KG1 (cell line): ENCODE results near the gene NACAD.

Experiments used
- DNase-seq: peaks from one replicate; lab custom pipeline; 2025; lab: John Stamatoyannopoulos, UW

NACAD gene, protein sequence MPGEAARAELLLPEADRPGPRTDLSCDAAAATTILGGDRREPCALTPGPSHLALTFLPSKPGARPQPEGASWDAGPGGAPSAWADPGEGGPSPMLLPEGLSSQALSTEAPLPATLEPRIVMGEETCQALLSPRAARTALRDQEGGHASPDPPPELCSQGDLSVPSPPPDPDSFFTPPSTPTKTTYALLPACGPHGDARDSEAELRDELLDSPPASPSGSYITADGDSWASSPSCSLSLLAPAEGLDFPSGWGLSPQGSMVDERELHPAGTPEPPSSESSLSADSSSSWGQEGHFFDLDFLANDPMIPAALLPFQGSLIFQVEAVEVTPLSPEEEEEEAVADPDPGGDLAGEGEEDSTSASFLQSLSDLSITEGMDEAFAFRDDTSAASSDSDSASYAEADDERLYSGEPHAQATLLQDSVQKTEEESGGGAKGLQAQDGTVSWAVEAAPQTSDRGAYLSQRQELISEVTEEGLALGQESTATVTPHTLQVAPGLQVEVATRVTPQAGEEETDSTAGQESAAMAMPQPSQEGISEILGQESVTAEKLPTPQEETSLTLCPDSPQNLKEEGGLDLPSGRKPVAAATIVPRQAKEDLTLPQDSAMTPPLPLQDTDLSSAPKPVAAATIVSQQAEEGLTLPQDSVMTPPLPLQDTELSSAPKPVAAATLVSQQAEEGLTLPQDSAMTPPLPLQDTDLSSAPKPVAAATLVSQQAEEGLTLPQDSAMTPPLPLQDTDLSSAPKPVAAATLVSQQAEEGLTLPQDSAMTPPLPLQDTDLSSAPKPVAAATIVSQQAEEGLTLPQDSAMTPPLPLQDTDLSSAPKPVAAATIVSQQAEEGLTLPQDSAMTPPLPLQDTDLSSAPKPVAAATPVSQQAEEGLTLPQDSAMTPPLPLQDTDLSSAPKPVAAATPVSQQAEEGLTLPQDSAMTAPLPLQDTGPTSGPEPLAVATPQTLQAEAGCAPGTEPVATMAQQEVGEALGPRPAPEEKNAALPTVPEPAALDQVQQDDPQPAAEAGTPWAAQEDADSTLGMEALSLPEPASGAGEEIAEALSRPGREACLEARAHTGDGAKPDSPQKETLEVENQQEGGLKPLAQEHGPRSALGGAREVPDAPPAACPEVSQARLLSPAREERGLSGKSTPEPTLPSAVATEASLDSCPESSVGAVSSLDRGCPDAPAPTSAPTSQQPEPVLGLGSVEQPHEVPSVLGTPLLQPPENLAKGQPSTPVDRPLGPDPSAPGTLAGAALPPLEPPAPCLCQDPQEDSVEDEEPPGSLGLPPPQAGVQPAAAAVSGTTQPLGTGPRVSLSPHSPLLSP (N-terminal part only)

DNA sequence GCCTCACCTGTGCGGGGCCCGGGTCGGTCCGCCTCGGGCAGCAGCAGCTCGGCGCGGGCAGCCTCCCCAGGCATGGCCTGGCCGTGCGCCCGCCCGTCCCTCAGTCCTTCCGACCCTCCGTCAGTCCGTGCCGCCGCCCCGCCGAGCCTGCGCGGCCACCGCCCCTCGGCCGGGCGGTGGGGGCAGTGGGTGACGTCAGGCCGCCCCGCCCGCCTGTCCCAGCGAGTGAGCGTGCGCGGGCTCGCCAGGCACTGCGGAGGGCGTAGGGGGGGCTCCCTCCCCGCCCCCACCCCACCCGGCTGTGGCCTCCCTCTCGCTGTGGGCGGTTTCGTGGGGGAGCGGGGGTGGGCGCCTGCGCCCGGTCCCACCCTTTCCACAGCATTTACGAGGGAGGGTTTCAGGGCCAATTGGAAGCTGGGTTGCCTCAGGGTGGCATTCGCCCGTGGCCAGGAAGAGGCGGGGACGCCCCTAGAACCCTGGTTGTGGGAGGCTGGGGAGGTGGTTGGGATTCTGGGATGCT lies at the start of gene NACAD:
NACAD (minus strand) TSS at position 149 of the 520 bp plus-strand sequence; CDS start at position 74, 75 bp downstream.
- no peak for DNase-seq

DNA sequence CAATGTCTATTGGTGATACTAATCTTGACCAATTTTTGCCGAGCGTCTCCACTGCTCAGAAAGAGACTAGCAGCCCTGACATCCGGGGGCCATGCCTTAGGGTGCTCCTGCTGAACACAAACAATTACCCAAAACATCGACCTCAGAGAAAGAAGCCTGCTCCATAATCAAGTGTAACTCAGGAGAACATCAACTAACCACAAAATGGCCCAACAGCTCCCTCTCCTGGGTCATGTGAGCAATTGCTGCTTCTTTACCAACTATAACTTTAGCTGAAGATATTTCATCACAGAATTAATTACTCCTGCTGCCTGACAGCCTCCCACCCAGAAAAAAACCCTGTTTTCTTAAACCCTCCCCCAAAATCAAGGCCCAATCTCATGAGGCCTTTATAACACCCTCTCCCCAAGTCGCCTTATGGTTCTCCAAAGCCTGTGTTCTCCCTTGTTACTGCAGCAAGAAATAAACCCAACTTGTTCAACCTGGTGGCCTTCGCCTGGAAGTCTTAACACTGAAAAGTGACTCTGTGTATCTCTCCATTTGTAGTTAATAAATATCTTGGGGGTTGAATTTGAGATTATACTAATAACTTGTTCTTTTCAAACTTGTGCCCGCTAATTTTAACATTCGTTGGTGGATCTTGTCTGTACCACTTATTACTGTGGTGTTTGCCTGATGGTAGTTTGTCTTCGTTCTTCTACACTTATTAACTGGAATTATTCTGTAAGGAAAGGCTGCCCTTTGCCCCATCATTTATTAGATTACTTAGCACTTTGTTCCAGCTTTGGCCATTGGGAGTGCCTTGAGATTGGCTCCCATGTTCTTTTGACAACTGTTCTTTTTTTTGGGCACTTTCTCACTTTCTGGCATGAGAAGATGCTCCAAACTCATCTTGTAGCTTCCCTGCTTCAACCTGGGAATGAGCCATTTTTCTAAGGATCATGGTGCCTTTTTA lies 47.6 kb upstream of the NACAD start:
- peak; percentile 57 for DNase-seq

DNA sequence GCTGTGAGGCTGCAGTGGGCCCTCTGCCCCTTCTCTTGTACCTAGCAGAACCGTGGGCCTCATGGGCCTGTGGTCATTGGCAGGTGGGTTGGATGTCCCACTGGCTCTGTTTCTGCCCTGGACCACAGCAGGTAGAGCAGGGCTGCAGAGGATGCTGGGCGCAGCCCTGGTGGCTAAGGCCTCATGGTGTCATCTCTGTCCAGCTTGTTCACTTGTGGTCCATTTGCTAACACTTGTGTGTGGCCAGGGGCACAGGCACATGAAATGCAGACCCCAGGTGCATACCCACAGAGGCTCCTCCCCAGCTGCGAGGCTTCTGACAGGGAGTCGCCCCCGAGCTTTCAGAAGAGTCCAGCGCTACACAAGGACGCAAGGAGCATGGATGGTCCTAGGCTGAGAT lies 45.1 kb upstream of the NACAD start:
- no peak for DNase-seq

DNA sequence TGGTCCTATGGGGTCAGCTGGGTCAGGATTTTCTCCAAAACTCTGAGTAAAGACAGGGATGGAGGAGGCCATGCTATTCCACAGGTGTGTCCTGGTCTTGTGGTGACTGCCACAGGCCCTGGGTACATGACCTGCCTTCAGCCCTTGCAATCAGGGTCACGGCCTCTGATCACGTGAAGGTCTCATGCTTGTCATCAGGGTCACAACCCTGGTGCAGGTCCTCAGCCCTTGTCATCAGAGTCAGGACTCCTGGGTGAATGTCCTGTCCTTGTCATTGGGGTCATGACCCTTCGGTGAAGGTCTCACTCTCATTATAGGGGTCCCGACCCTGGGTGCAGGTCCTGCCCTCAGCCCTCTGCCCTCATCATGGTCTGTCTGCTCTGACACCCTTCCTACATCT lies 44.6 kb upstream of the NACAD start:
- no peak for DNase-seq

DNA sequence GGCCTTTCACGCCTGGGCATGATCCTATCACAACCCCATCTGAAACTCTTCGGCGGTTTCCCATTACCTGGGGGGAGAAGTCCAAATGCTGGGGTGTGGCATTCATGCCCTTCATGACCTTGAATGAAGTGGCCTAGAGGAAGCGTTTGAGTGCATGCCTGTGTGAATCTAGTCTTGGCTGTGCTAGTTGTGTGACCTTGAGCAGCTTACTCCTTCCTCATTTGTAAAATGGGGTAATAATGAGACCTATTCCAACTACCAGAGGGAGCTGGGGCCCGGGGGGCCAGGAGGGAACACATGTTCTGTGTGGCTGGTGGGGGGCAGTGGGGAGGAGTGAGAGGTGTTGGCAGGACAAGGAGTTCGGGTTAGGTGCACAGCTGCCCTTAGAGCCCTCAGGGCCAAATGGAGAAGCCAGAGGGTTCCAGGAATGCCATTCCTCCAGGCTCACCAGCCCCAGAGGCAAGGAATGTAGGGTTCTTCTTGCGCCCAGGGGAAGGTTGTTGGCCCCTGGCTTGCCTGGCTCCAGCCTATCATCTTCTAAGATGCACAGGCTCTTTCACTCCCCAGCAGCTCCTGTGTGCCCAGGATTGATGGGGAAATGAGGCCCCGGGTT lies 44.0 kb upstream of the NACAD start:
- no peak for DNase-seq

DNA sequence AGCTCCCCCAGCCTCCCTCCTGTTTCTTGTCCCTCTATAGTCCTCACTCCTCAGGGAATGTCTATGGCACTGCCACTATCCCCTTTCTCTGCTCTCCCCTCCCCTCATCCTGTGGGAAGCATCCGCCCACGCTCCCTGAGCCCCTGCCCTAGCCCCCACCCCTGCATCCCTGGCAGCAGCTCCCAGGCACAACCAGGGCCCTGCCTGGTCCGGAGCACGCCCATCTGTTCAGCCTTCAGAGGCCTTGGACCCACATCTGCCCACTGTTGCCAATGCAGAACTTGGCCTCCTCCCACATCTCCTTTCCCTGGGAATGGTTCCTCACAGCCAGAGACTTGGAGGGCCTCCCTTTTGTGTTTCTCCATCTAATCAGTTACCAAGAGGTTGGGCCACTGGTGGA lies 43.1 kb upstream of the NACAD start:
- DNase-seq = no peak

DNA sequence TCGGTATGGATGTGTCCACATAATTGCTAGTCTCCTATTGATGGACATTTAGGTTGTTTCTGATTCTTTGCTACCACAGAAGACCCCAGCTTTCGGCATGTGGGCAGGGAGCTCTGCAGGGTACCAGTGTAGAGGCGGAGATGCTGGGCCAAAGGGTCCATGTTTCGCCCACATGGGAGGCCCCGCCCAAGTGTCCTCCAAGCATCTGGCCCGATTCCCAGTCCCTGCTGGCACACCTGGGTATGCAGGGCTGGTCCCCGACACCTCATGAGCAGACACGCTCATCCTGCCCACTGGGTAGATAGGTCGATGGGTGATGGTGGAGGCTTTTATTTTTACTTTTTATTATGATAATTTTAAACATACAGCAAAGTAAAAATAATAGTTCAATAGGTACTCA lies 42.1 kb upstream of the NACAD start:
- no peak for DNase-seq

DNA sequence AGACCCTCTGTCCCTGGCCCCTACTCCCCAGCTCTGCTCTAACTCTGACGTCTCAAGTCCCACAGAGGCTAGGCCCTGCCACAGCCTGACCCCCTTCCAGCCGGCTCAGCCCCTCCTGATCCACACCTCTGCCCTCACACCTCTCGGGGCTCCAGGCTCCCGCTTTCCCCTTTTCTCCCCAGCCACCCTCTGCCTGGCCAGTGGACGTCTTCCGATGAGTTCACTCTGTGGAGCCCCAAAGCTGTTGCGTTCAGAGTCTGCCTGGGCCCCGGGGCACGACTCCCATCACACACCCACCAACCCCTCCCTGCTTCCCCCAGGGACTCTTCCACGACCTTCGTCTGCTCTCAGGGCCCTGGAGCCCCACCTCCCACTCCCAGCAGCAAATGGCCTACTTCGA lies 41.1 kb upstream of the NACAD start:
- no peak for DNase-seq

DNA sequence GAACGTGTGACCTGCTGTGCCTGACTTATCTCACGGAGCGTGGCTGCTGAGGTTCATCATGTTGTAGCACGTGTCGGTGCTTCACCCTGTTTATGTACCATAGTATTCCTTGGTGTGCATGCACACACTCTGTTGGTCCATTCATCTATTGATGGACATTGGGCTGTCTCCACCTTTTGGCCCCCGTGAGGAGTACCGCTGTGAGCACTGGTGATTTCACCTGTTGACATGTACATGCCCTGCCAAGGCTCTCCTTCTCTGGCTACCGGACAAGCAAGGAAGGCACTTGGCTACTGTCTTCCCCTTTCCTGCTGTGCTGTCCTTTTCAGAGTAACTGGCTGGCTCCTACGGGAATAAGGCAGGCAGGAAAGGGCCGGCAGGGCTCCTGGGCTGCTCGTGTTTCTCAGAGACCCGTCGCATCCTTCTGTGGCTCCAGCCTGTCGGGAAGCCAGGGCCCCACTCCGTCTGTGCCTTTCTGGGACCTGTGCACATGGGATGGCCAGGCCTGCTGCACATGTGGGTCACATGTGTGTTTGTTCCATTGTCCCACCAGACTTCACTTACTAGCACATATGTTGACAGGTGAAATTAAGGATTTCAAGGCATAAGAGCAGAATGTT lies 40.5 kb upstream of the NACAD start:
- DNase-seq = no peak

DNA sequence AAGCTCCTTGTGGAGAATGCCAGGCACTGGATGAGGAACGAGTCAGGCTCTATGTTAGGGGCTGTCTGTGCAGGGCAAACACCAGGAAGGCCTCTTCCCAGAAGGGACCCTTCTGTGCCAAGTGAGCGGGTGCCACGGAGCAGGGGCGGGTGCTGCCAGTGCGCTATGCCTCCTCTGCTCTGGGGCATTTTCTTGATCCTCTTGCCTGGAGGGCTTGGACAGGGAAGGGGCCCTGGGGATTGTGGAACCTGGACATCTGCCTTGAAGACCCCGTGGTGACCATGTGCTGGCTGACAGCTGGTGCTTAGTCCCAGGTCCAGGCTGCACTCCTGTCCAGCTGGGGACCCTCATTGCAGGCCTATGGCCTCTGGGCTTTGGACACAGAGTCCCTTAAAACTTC lies 38.2 kb upstream of the NACAD start:
- DNase-seq = no peak

DNA sequence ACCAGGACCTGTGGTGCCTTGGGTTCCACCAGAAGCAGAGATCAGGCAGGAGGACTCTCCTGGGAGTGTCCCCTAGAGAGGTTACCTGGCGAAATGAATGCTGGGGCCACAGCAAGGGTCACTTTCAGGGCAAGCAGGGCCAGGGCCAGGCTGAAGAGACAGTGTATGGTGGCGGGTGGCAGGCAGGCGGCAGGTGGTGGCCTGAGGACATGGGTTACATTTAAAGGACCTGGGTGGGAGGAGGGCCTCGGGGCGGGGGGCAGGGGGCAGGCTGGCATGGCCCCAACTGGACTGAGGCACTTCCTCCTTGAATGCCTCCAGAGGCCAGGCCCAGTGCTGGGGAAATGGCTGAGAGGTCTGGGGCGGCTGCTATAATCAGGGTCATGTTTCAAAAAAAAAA lies 37.4 kb upstream of the NACAD start:
- DNase-seq = no peak

DNA sequence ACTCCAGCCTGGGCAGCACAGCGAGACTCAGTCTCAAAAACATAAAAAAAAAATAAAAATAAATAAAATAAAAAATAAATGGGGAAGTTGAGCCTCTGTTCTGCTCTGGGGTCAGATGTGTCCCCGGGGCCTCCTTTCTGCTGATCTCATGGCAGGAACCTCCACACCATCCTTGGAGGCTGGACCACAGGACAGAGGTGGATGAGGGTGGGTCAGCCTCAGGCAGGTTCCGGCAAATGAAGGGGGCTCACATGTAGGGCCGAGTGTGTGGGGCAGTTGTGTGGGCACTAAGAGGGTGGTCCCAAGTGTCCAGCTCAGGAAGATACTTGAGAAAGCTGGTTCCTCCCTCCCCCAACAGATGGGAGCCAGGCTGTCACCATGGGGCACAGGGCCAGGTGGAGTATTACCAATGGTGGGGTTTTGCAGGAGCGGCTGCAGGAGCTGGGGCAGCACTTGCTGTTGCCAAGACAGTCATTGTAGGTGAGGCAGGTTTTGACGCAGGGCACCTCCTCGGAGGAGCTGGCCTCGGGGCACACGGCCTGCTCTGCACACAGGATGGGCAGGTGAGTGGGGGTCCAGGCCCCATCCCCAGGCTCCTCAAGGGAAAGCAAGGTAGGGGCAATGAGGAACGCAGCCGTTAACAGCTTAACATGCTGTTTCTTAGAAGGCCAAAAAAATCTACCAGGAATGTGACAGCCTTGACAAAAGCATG lies 36.6 kb upstream of the NACAD start:
- DNase-seq = no peak

DNA sequence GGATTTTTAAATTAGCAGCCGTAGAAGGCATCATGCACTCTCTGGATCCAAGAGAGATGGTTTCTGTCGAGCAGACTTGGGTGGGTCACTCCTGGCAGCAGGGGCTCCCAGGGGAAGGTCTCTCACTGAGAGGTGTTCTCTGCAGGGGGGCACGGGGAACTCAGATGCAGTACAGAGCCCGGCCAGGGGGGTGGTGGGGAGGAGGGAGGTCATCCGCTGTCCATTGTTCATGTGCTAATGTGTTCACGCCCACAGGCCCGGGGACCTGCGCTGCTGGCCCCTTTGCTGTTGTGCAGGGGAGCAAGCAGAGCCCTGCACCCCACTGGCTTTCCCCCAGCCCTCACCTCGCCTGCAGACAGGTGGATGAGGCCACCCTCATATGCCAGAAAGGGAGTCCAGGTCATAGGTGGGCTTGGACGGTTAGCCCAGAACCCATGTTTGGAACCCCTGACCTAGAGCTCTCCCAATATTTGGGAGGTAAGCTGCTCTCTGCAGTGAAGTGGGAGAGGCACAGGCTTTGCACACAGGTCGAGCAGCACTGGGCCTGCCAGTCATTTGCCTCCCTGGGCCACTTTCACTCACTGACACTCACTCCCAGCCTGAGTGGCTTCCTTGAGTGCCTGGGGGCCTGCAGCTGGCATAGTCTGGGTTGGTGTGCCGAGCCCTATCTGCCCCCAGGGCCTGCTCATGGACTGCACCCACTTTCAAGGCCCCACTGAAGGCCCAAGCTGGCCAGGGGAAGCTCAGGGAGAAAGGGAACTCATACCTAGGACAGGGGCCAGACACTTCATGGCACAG lies 35.3 kb upstream of the NACAD start:
- no peak for DNase-seq

DNA sequence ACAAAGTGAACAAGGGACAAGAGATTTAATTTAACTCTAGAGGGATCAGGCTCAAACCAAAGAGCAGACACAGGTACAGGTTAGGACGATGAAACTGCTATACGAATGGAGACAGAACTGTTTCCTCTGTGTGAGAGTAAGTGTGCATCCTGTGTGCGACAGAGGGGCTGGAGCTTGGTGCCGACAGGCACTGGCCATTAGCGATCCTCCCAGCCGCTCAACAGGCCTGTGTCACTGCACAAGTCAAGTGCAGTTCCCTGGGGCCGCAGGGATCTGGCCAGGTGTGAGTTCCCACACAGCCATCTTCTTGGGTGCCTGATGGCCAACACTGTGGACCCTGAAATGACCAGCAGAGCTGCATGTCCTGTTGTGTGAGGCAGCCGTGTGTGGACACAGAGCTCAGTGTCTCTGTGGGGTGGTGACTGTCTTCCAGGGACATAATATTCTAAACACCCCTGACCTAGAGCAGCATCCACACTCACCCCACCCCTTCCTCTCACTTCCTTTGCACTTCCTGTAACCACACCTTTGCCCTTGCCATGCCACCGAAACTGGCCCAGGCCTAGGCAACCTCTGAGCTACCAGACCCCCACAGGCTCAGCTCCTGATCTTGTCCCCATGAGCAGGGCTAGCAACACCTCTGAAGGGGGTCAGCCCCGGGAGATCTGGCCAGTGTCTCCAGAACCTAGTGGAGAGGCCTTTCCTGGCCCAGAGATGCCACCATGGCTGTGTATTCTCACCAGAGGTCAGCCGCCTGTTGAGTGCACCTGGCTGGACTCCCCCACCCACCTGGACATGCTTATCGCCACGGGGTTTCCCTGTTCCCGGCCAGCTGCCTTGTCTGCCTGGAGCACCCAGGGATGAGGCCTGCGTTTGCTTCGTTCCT lies 34.4 kb upstream of the NACAD start:
- DNase-seq = no peak

DNA sequence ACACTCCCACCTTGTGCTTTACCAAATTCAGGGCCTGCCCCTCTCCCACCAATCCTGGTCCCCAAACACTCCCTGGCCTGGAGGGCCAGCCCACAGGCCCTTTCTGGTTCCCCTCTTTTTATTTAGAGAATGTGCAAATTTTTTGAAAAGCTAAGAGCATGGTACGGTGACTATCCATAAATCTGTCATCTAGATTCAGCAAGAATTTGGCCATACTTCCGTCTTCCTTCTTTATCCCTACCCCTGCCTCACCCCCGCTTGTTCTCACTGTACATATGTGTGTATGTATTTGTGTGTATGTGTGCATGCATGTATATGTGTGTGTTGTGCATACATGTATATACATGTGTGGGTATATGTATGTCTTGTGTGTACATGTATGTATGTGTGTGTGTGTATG lies 30.8 kb upstream of the NACAD start:
- DNase-seq = no peak

DNA sequence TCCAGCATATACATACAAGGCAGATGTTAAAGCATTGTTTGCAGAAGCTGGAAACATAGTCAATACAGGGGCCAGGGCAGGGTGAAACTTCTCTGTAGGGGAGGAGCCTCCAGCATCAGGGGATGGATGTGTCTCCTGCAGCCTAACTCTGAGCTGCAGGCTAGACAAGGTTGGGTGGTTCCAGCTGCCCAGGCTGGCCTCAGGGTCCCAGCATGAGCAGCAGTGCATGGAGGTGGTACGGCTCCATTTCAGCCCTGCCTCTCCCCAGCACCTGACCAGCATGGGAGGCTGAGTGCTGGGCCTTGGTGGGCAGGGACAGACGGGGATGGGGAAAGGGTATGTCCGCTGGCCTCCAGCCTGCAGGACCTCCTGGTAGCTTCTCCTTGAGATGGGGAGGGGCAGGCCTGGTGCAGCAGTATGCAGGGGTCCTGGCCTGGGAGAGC lies 30.1 kb upstream of the NACAD start:
- DNase-seq = no peak

DNA sequence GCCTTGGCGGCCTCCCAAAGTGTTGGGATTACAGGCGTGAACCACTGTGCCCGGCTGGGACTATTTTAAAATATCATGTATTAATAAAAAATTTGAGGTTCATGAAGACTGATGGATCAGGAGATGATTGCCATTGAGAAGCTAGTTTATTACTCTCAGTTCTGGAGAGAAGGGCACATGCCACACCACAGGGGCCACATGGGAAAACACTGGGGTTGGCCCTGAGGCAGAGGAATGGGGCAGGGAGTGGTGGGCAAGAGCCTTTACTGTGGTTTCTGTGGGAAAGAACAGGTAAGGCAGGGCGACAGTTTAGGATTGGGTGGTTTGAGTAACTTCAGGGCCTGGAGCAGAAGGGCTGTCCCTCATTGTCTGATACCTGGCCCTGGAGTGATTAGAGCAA lies 29.5 kb upstream of the NACAD start:
- DNase-seq = no peak
